HCT116 (cell line): Measurements from ENCODE around the gene AOPEP.

Experiments
- EZH2phosphoT487 ChIP-seq: fragments of 200-600 bp; IDR thresholded peaks from 2 replicates; pipeline ENCODE4 v1.6.1; 2018; ENCODE audit warnings: antibody characterized with exemption, borderline replicate concordance
- POLR2A ChIP-seq: IDR thresholded peaks from 2 replicates; pipeline ENCODE4 v1.7.0; 2011; ENCODE audit warnings: borderline replicate concordance; ENCODE audit not compliant: insufficient read depth, insufficient read length; ENCODE audit errors: extremely low read depth
- TF ChIP-seq, protein P1 (sequence below): IDR thresholded peaks from 2 replicates; pipeline ENCODE4 v1.6.1; 2011; ENCODE audit warnings: mild to moderate bottlenecking, low read length, moderate library complexity; ENCODE audit not compliant: insufficient replicate concordance; ENCODE audit errors: extremely low read depth

- TF ChIP-seq POLR2A = no peak
- TF ChIP-seq EZH2phosphoT487 = no peak
- TF ChIP-seq, protein P1, sequence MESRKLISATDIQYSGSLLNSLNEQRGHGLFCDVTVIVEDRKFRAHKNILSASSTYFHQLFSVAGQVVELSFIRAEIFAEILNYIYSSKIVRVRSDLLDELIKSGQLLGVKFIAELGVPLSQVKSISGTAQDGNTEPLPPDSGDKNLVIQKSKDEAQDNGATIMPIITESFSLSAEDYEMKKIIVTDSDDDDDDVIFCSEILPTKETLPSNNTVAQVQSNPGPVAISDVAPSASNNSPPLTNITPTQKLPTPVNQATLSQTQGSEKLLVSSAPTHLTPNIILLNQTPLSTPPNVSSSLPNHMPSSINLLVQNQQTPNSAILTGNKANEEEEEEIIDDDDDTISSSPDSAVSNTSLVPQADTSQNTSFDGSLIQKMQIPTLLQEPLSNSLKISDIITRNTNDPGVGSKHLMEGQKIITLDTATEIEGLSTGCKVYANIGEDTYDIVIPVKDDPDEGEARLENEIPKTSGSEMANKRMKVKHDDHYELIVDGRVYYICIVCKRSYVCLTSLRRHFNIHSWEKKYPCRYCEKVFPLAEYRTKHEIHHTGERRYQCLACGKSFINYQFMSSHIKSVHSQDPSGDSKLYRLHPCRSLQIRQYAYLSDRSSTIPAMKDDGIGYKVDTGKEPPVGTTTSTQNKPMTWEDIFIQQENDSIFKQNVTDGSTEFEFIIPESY = no peak
These were observed 400.2 kb downstream of the AOPEP start for GRCh38 chr9:95126739-95127138.
